H1 (cell line): ENCODE results near the gene SLC1A3. TPM values are rescaled to one million over a fixed set of nuclear protein-coding genes. Genes with fewer than 3 reads are reported as not detected.

Experiments used
- CTCF ChIA-PET: fragments of 300-600 bp; sonication (Branson Sonifier 250); formaldehyde crosslinking; loops from one replicate; lab custom pipeline; 2021; ENCODE audit not compliant: partially characterized antibody; lab: Charles Lee
- POLR2A ChIA-PET: fragments of 300-600 bp; sonication (Branson Sonifier 250); formaldehyde crosslinking; loops from one replicate; lab custom pipeline; 2021; ENCODE audit warnings: inconsistent platforms; ENCODE audit not compliant: partially characterized antibody; lab: Charles Lee
- DNase-seq, 2 experiments: peaks; one replicate each; pipeline versions ENCODE4 v3.0.0 to v3.0.0-alpha.2; 2010 to 2022; ENCODE audit warnings: low spot score in 2 of 2, low read depth in 1 of 2, mixed read lengths in 1 of 2
- FAIRE-seq: peaks from 2 replicates; lab custom pipeline; 2011; peaks lifted over from hg19 to GRCh38; lab: Jason Lieb, UNC
- H2AFZ ChIP-seq: 2 replicates; pipeline ENCODE4 v1.8.1; 2012; ENCODE audit warnings: low read length, inconsistent platforms
- H2AK5ac ChIP-seq: 2 replicates; pipeline ENCODE4 v1.6.1; 2013; ENCODE audit warnings: low read depth, low read length
- H2BK120ac ChIP-seq: replicated peaks from 2 replicates; pipeline ENCODE3; 2013; ENCODE audit warnings: low read depth, low read length, inconsistent platforms
- H2BK12ac ChIP-seq: 2 replicates; pipeline ENCODE4 v1.6.1; 2013; ENCODE audit warnings: low read depth, low read length
- H2BK15ac ChIP-seq: 2 replicates; pipeline ENCODE4 v1.6.1; 2013; ENCODE audit warnings: low read length
- H2BK20ac ChIP-seq: 2 replicates; pipeline ENCODE4 v1.6.1; 2013; ENCODE audit warnings: low read length
- H2BK5ac ChIP-seq: 2 replicates; pipeline ENCODE4 v1.6.1; 2013; ENCODE audit warnings: low read depth, low read length
- H3K14ac ChIP-seq: 2 replicates; pipeline ENCODE4 v1.6.1; 2013; ENCODE audit warnings: inconsistent platforms; ENCODE audit not compliant: insufficient read length
- H3K18ac ChIP-seq: 2 replicates; pipeline ENCODE4 v1.6.1; 2013; ENCODE audit warnings: low read length; ENCODE audit errors: extremely low read depth
- H3K23ac ChIP-seq: 2 replicates; pipeline ENCODE4 v1.6.1; 2013; ENCODE audit warnings: inconsistent platforms; ENCODE audit not compliant: insufficient read length
- H3K23me2 ChIP-seq: 2 replicates; pipeline ENCODE4 v1.6.1; 2013; ENCODE audit warnings: low read depth, low read length
- H3K27ac ChIP-seq: 2 replicates; pipeline ENCODE4 v1.6.1; 2011; ENCODE audit warnings: low read depth, low read length, inconsistent platforms
- H3K27me3 ChIP-seq, 4 experiments: replicated peaks in 1 of 4; 1 replicate in 1 of 4; 2 replicates in 3 of 4; pipeline versions ENCODE4 v1.6.1 to v1.8.1; 2011 to 2013; ENCODE audit warnings: low read length in 3 of 4, mild to moderate bottlenecking in 3 of 4, inconsistent platforms in 2 of 4, mixed read lengths in 2 of 4, moderate library complexity in 1 of 4; ENCODE audit not compliant: control insufficient read depth in 3 of 4, insufficient read depth in 3 of 4; ENCODE audit errors: extremely low read depth in 1 of 4
- H3K36me3 ChIP-seq, 4 experiments: 2 replicates each; pipeline versions ENCODE4 v1.6.1 to v1.8.1; 2011 to 2013; ENCODE audit warnings: mild to moderate bottlenecking in 4 of 4, low read length in 3 of 4, moderate library complexity in 2 of 4, control low read depth in 1 of 4, inconsistent platforms in 1 of 4; ENCODE audit not compliant: insufficient read depth in 4 of 4, control insufficient read depth in 2 of 4
- H3K4ac ChIP-seq: replicated peaks from 2 replicates; pipeline ENCODE3; 2013; ENCODE audit warnings: low read length, low read depth, mixed read lengths, inconsistent platforms; ENCODE audit not compliant: insufficient read length
- H3K4me1 ChIP-seq, 4 experiments: replicated peaks in 1 of 4; 1 replicate in 1 of 4; 2 replicates in 3 of 4; pipeline versions ENCODE4 v1.6.1 to v1.8.1; 2011 to 2013; ENCODE audit warnings: low read length in 3 of 4, inconsistent platforms in 2 of 4, mixed read lengths in 1 of 4; ENCODE audit not compliant: insufficient read depth in 4 of 4, control insufficient read depth in 3 of 4
- H3K4me2 ChIP-seq, 2 experiments: 2 replicates each; pipeline versions ENCODE4 v1.6.1 to v1.8.1; 2011 to 2013; ENCODE audit warnings: low read depth in 2 of 2, low read length in 2 of 2, control low read depth in 1 of 2, inconsistent platforms in 1 of 2, mild to moderate bottlenecking in 1 of 2; ENCODE audit not compliant: insufficient read depth in 1 of 2
- H3K4me3 ChIP-seq, 4 experiments: fragments of 200-600, 300-600 bp in 1 of 4; sonication (generic), shearing (Covaris generic), sonication (Bioruptor Twin) in 1 of 4; 2 replicates each; pipeline versions ENCODE4 v1.5.1 to v1.8.1; 2011 to 2016; ENCODE audit warnings: low read length in 4 of 4, low read depth in 3 of 4, control low read depth in 2 of 4, inconsistent platforms in 2 of 4, mild to moderate bottlenecking in 2 of 4, mixed read lengths in 1 of 4, moderate library complexity in 1 of 4; ENCODE audit not compliant: insufficient read depth in 2 of 4; ENCODE audit errors: extremely low read depth in 1 of 4
- H3K56ac ChIP-seq: replicated peaks from 2 replicates; pipeline ENCODE3; 2013; ENCODE audit warnings: low read depth, mild to moderate bottlenecking, mixed read lengths, low read length, inconsistent platforms; ENCODE audit not compliant: insufficient read length
- H3K79me1 ChIP-seq: 2 replicates; pipeline ENCODE4 v1.6.1; 2013; ENCODE audit warnings: low read depth, low read length, control low read depth
- H3K79me2 ChIP-seq, 2 experiments: 2 replicates each; pipeline versions ENCODE4 v1.6.1 to v1.8.1; 2012 to 2013; ENCODE audit warnings: low read length in 2 of 2, mild to moderate bottlenecking in 2 of 2, inconsistent platforms in 1 of 2; ENCODE audit not compliant: insufficient read depth in 2 of 2, control insufficient read depth in 1 of 2
- H3K9ac ChIP-seq, 4 experiments: replicated peaks in 1 of 4; 1 replicate in 1 of 4; 2 replicates in 3 of 4; pipeline versions ENCODE4 v1.6.1 to v1.8.1; 2011 to 2013; ENCODE audit warnings: low read depth in 3 of 4, low read length in 3 of 4, control low read depth in 2 of 4, mild to moderate bottlenecking in 2 of 4, moderate library complexity in 2 of 4, inconsistent platforms in 1 of 4; ENCODE audit errors: extremely low read depth in 1 of 4
- H3K9me3 ChIP-seq, 2 experiments: 2 replicates each; pipeline versions ENCODE4 v1.6.1 to v1.8.1; 2012 to 2013; ENCODE audit warnings: mild to moderate bottlenecking in 2 of 2, moderate library complexity in 2 of 2, control low read depth in 1 of 2, inconsistent platforms in 1 of 2, low read depth in 1 of 2, low read length in 1 of 2, mixed read lengths in 1 of 2; ENCODE audit not compliant: insufficient read depth in 2 of 2
- H4K20me1 ChIP-seq, 2 experiments: replicated peaks in 1 of 2; 2 replicates each; pipeline versions ENCODE3 to v1.8.1; 2011 to 2013; ENCODE audit warnings: inconsistent platforms in 2 of 2, low read length in 2 of 2, mild to moderate bottlenecking in 1 of 2; ENCODE audit not compliant: insufficient read depth in 2 of 2, control insufficient read depth in 1 of 2
- H4K5ac ChIP-seq: 2 replicates; pipeline ENCODE4 v1.6.1; 2013; ENCODE audit warnings: low read length, low read depth, mixed read lengths, inconsistent platforms; ENCODE audit not compliant: insufficient read length
- H4K8ac ChIP-seq: 2 replicates; pipeline ENCODE4 v1.8.0; 2013; ENCODE audit warnings: mild to moderate bottlenecking, moderate library complexity, low read length, inconsistent platforms; ENCODE audit not compliant: insufficient read depth; ENCODE audit errors: extremely low read depth
- H4K91ac ChIP-seq: replicated peaks from 2 replicates; pipeline ENCODE3; 2013; ENCODE audit warnings: low read length, mixed read lengths, inconsistent platforms; ENCODE audit not compliant: insufficient read length
- WGBS, 2 experiments: shearing (Covaris generic) in 1 of 2; methylation state at CpG; one replicate each; pipeline versions ENCODE4 v1.1.6 to v1.1.7; 2013 to 2015; ENCODE audit warnings: low lambda C conversion rate in 2 of 2, mixed read lengths in 2 of 2, inconsistent platforms in 1 of 2, low coverage in 1 of 2, missing lambda C conversion rate in 1 of 2; ENCODE audit not compliant: insufficient replicate concordance in 2 of 2, insufficient coverage in 1 of 2, insufficient read length in 1 of 2; ENCODE audit errors: extremely low coverage in 1 of 2, missing lambda C conversion rate in 1 of 2; 5-methylcytosine and 5-hydroxymethylcytosine counted together
- polyA plus RNA-seq, 7 experiments: library from polyadenylated mRNA; depleted of rRNA in 3 of 7; stranded (reverse) in 5 of 7; unstranded in 2 of 7; fragments of >200 nt in 5 of 7; fragments of 200-250 nt in 2 of 7; gene quantifications; 1 replicate in 5 of 7; 2 replicates in 1 of 7; 4 replicates in 1 of 7; pipeline versions ENCODE4 v1.2.1 to v1.2.3, GENCODE V29; 2011 to 2013; ENCODE audit warnings: missing spikeins in 2 of 7, mixed read lengths in 2 of 7
- total RNA-seq: library from RNA; stranded (reverse); fragmentation: NEBNext Ultra II Directional; extraction: Animal tissue kit (Norgen Biotek cat#: 25700); gene quantifications from 2 replicates; pipeline ENCODE4 v1.2.1, GENCODE V29; 2021

The SLC1A3 gene
- total and polyA plus RNA-seq, 2 of the 8 experiments (the other 6 are each of a cell fraction or from before 2014, with no cell fraction given), result 26.7 to 35.3 TPM

DNA sequence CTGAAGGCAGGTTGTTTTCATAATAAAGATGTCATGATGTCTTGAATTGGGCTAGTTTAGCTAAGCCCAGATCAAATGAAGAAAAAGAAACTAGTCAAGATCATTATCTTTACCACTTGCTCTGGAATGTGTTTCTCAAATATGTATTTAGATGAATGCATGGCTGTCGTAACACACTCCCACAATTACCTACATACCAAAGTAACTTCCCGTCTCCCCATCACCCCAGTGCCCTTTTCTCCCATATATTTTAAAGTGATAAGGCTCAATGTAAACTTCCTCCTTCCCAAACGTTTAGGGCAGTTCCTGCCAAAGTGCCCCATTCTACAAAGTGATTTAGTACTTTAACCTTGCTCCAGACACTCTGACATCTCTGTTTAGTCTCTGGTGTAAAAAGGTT, 61.4 kb downstream of the SLC1A3 start:
- Histone ChIP-seq H2BK5ac (no peak overlapping the region), H3K4me1 (no peaks in the 10 kb centered on the region), H3K79me2 (no peaks in the 10 kb centered on the region), H2BK12ac (no peak overlapping the region), H3K56ac (no peak overlapping the region), H3K27me3 (no peaks in the 10 kb centered on the region), H3K79me1 (no peaks in the 10 kb centered on the region), H3K14ac (no peak overlapping the region), H4K20me1 (no peaks in the 10 kb centered on the region), H2BK120ac (no peak overlapping the region), H2BK15ac (no peak overlapping the region), H4K91ac (no peak overlapping the region), H2AK5ac (no peak overlapping the region), H3K23ac (no peak overlapping the region), H2BK20ac (no peak overlapping the region), H4K5ac (no peak overlapping the region), H3K23me2 (no peaks in the 10 kb centered on the region), H3K9ac (no peak overlapping the region), H3K9me3 (no peaks in the 10 kb centered on the region), H3K36me3 (peaks cover 0 to 9% (median 0%) of the 10 kb centered on the region in 4 experiments; a peak in 3 of 8 replicates), H4K8ac (no peak overlapping the region), H3K18ac (no peak overlapping the region), H3K4ac (no peak overlapping the region), H3K4me3 (no peak overlapping the region), H3K4me2 (no peak overlapping the region), H2AFZ (no peak overlapping the region), H3K27ac (no peak overlapping the region)
- ChIA-PET POLR2A (no interaction called here), CTCF (interaction anchor here (1.1 to 1.2 kb wide), 2 partner anchors 16 to 66 kb away, joined by 3 to 5 read pairs; no protein-coding TSS in a partner anchor)
- 79% methylated on average over 3 of the region's 3 CpGs; no CpG with 5 or more reads in 1 of the 2 experiments for WGBS, 2 experiments
- no peak for FAIRE-seq
- DNase-seq, result no peak
